ENCODE results near the gene FAM174B.
"Not testable (repeated sequence)": the region's sequence is repeated elsewhere in the genome, so short reads cannot be mapped to it uniquely, and the experiment has no call there.

The FAM174B gene

DNA sequence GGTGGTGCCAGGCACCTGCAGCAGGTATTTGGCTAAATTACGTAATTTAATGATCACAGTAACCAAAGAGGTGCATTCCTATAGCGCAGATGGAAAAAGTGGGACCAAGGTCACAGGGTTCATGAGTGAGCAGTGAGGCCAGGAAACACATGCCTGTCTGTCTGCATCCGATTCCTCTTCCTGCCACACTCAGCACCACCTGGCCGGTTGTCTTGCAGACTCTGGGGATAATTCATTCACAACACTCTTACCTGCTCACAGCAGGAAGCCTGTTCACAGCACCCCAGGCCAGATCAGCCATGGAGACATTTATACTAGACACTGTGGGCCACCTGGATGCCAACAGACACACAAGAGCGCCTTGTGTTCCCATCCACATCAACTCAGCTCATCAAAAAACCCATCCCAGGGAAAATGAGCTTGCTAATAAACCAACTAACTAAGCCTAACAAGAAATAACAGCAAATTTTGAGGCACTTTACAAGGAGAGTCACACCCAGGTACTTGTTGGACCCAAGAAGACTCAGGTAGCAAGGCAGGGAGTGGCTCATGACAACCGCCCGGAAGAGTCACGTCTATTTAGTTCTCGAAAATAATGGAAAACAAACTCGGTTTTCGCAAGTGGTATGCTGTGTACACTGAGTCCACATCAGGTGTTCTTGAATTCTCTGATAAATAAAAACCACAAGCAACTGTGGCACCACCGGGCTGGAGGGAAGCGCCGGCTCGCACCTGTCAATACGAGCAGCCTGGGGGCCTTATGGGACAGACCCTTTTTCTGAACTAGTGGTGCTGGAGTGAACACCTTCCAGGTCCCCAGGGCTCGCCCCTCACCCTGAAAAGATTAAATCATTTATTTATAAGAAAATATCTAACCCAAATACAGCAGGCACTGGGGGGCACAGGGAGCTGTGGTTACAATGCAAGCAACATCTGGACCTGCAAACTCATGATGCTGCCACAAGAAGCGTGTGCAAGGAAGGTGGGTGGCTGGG, 40.5 kb downstream of the FAM174B start:
- no peaks in the 10 kb centered on the region for H3K4me1 ChIP-seq
- no peak overlapping the region for H3K4me3 ChIP-seq
- H3K9me3 ChIP-seq: no peaks in the 10 kb centered on the region
- in situ Hi-C loops (cut with MboI; ENCODE audit: low sequenced_read_pairs): no loop called here
- no peaks in the 10 kb centered on the region for H3K27me3 ChIP-seq (ENCODE audit: low read depth)
- DNase-seq (ENCODE audit: low spot score in 2 of 2): no peak
- no peaks in the 10 kb centered on the region; the same call in 1 of the 2 replicates for H3K36me3 ChIP-seq (replicated peaks)

GRCh38 chr15:92614301-92614700, 41.3 kb downstream of the FAM174B start:
- Histone ChIP-seq H3K36me3 (replicated peaks) (no peaks in the 10 kb centered on the region; the same call in 1 of the 2 replicates), H3K4me3 (no peak overlapping the region), H3K27me3 (ENCODE audit: low read depth) (no peaks in the 10 kb centered on the region), H3K4me1 (no peaks in the 10 kb centered on the region), H3K9me3 (no peaks in the 10 kb centered on the region)
- no peak for DNase-seq (ENCODE audit: low spot score in 2 of 2)
- in situ Hi-C loops (cut with MboI; ENCODE audit: low sequenced_read_pairs): no loop called here

GRCh38 chr15:92613841-92614240, 41.7 kb downstream of the FAM174B start:
- in situ Hi-C loops (cut with MboI; ENCODE audit: low sequenced_read_pairs): no loop called here
- no peak for DNase-seq (ENCODE audit: low spot score in 2 of 2)
- Histone ChIP-seq H3K4me1 (no peaks in the 10 kb centered on the region), H3K4me3 (no peak overlapping the region), H3K9me3 (no peaks in the 10 kb centered on the region), H3K27me3 (ENCODE audit: low read depth) (no peaks in the 10 kb centered on the region), H3K36me3 (replicated peaks) (no peaks in the 10 kb centered on the region; the same call in 1 of the 2 replicates)

GRCh38 chr15:92612891-92613290, 42.7 kb downstream of the FAM174B start:
- no peaks in the 10 kb centered on the region for H3K4me1 ChIP-seq
- DNase-seq (ENCODE audit: low spot score in 2 of 2): no peak
- H3K9me3 ChIP-seq: no peaks in the 10 kb centered on the region
- no peak overlapping the region for H3K4me3 ChIP-seq
- in situ Hi-C loops (cut with MboI; ENCODE audit: low sequenced_read_pairs): no loop called here
- H3K36me3 ChIP-seq (replicated peaks): no peaks in the 10 kb centered on the region
- no peaks in the 10 kb centered on the region for H3K27me3 ChIP-seq (ENCODE audit: low read depth)

DNA sequence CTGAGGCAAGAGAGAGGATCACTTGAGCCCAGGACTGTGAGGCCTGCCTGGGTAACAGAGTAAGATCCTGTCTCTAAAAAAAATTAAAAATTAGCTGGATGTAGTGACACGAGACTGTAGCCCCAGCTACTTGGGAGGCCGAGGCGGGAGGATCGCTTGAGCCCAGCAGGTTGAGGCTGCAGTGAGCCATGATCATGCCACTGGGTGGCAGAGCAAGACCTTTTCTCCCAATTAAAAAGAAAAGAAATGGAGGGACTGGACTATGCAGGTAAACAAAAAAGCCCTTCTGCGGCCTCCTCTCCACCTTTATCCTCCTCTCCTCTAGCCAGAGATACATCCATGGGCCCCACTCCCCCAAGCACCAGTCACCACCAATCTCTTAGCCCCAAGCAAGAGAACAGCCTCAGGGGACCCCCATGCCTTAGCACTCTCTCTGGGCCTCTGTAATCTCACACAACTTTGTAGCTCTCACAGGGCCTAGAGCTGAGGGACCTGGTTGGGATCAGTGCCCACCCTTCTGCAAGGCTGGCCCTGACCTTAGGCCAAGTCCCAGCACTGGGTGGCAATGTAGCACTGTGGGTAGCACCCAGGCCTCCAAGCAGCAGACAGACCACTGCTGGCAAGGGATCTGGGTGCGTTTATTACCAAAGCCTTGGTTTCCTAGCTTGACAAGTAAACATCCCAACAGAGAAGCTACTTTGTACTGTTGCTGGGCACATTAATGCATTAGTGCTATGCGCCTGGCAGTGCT, 43.4 kb downstream of the FAM174B start:
- Histone ChIP-seq H3K9me3 (no peaks in the 10 kb centered on the region), H3K4me3 (no peak overlapping the region), H3K27me3 (ENCODE audit: low read depth) (no peaks in the 10 kb centered on the region), H3K4me1 (no peaks in the 10 kb centered on the region), H3K36me3 (replicated peaks) (no peaks in the 10 kb centered on the region)
- DNase-seq (ENCODE audit: low spot score in 2 of 2): no peak
- in situ Hi-C loops (cut with MboI; ENCODE audit: low sequenced_read_pairs): no loop called here

DNA sequence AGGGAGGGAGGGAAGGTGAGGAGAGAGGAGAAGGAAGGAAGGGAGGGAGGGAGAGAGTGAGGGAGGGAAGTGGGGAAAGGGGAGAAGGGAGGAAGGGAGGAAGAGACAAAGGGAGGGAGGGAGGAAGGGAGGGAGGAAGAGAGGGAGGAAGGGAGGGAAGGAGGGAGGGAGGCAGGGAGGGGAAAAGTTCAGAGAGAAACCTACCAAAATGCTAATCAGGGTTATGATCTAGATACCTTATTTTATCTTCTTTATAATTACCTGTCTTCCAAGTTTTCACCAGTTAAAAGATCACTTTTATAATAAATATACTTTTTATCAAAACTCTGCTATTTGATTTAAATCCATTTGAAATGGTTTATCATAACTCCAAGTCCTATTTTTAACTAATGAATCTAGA, 44.4 kb downstream of the FAM174B start:
- no peaks in the 10 kb centered on the region for H3K4me1 ChIP-seq
- H3K36me3 ChIP-seq (replicated peaks): no peaks in the 10 kb centered on the region
- H3K27me3 ChIP-seq (ENCODE audit: low read depth): no peaks in the 10 kb centered on the region
- H3K4me3 ChIP-seq: no peak overlapping the region
- no peak for DNase-seq (ENCODE audit: low spot score in 2 of 2)
- no peaks in the 10 kb centered on the region for H3K9me3 ChIP-seq
- in situ Hi-C loops (cut with MboI; ENCODE audit: low sequenced_read_pairs): no loop called here

- H3K9me3 ChIP-seq: no peaks in the 10 kb centered on the region
- no peaks in the 10 kb centered on the region for H3K27me3 ChIP-seq (ENCODE audit: low read depth)
- H3K4me1 ChIP-seq: no peaks in the 10 kb centered on the region
- in situ Hi-C loops (cut with MboI; ENCODE audit: low sequenced_read_pairs): no loop called here
- H3K36me3 ChIP-seq (replicated peaks): no peaks in the 10 kb centered on the region
- H3K4me3 ChIP-seq: no peak overlapping the region
- DNase-seq (ENCODE audit: low spot score in 2 of 2): no peak
Measured at GRCh38 chr15:92610101-92610520, 45.5 kb downstream of the FAM174B start.

GRCh38 chr15:92608866-92609700, 46.5 kb downstream of the FAM174B start:
- Histone ChIP-seq H3K9me3 (no peaks in the 10 kb centered on the region), H3K36me3 (replicated peaks) (no peaks in the 10 kb centered on the region), H3K4me1 (no peaks in the 10 kb centered on the region), H3K4me3 (no peak overlapping the region), H3K27me3 (ENCODE audit: low read depth) (no peaks in the 10 kb centered on the region)
- in situ Hi-C loops (cut with MboI; ENCODE audit: low sequenced_read_pairs): no loop called here
- no peak for DNase-seq (ENCODE audit: low spot score in 2 of 2)

- in situ Hi-C loops (cut with MboI; ENCODE audit: low sequenced_read_pairs); H3K4me3 ChIP-seq; H3K4me1 ChIP-seq; H3K27me3 ChIP-seq (ENCODE audit: low read depth); DNase-seq (ENCODE audit: low spot score in 2 of 2); H3K9me3 ChIP-seq; H3K36me3 ChIP-seq (replicated peaks): not testable (repeated sequence)
Measured at GRCh38 chr15:92606836-92607150, 48.8 kb downstream of the FAM174B start.

GRCh38 chr15:92606126-92606835, 49.3 kb downstream of the FAM174B start:
- in situ Hi-C loops (cut with MboI; ENCODE audit: low sequenced_read_pairs): no loop called here
- H3K4me1 ChIP-seq: no peaks in the 10 kb centered on the region
- no peak for DNase-seq (ENCODE audit: low spot score in 2 of 2)

GRCh38 chr15:92605225-92605944, 50.2 kb downstream of the FAM174B start:
- H3K36me3 ChIP-seq (replicated peaks): no peaks in the 10 kb centered on the region
- H3K9me3 ChIP-seq: no peaks in the 10 kb centered on the region
- H3K27me3 ChIP-seq (ENCODE audit: low read depth): no peaks in the 10 kb centered on the region
- no peak overlapping the region for H3K4me3 ChIP-seq
- in situ Hi-C loops (cut with MboI; ENCODE audit: low sequenced_read_pairs): no loop called here
- DNase-seq (ENCODE audit: low spot score in 2 of 2): no peak
- no peaks in the 10 kb centered on the region for H3K4me1 ChIP-seq

More at GRCh38 chr15:92606126-92606835, 49.3 kb downstream of the FAM174B start:
- H3K27me3 ChIP-seq (ENCODE audit: low read depth): no peaks in the 10 kb centered on the region
- H3K9me3 ChIP-seq: no peaks in the 10 kb centered on the region
- H3K4me3 ChIP-seq: no peak overlapping the region
- H3K36me3 ChIP-seq (replicated peaks): no peaks in the 10 kb centered on the region

DNA sequence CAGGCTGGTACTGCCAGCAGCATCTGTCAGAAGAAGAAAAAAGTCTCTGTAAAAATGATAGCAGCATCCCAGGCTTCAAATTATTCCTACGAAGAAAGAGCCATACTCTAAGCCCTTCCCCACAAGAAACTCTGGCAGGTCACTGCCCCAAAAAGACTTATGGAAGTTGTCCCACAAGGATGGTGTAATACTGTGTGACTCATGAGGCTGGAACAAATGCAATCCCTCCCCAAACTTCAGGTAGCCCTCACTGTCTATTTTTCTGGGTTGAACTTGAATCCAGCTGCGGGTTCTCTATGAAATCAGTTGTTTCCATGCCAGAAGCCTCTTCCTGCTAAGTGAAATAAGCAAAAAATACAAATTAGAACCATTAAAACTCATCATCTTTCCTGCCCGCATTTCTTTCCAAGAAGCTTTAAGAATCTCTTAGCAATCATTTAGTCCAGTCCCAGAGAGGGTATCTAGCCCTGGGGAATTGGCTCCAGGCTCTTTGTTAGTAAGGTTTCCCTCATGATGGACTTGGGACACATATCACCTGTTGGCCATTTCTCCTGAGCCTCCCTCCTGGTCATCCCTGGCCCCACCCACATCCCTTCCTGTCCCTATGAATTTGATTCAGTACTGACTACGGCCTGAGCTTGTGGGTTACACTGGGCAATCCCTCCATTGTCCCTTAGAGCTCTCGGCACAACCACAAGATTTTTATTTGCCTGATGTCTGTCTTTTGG, 51.7 kb downstream of the FAM174B start:
- H3K36me3 ChIP-seq (replicated peaks): no peaks in the 10 kb centered on the region
- in situ Hi-C loops (cut with MboI; ENCODE audit: low sequenced_read_pairs): no loop called here
- no peaks in the 10 kb centered on the region for H3K27me3 ChIP-seq (ENCODE audit: low read depth)
- no peak overlapping the region for H3K4me3 ChIP-seq
- H3K9me3 ChIP-seq: no peaks in the 10 kb centered on the region
- no peak for DNase-seq (ENCODE audit: low spot score in 2 of 2)
- H3K4me1 ChIP-seq: no peaks in the 10 kb centered on the region
